HG02852 (cell line): ENCODE data around the gene CA12.

Experiments used
- ATAC-seq: cut with Tn5 transposase; IDR thresholded peaks from one replicate; pipeline ENCODE4 v1.9.1; 2021; ENCODE audit warnings: mild to moderate bottlenecking, moderate library complexity; ENCODE audit not compliant: unreplicated experiment

Gene CA12

DNA sequence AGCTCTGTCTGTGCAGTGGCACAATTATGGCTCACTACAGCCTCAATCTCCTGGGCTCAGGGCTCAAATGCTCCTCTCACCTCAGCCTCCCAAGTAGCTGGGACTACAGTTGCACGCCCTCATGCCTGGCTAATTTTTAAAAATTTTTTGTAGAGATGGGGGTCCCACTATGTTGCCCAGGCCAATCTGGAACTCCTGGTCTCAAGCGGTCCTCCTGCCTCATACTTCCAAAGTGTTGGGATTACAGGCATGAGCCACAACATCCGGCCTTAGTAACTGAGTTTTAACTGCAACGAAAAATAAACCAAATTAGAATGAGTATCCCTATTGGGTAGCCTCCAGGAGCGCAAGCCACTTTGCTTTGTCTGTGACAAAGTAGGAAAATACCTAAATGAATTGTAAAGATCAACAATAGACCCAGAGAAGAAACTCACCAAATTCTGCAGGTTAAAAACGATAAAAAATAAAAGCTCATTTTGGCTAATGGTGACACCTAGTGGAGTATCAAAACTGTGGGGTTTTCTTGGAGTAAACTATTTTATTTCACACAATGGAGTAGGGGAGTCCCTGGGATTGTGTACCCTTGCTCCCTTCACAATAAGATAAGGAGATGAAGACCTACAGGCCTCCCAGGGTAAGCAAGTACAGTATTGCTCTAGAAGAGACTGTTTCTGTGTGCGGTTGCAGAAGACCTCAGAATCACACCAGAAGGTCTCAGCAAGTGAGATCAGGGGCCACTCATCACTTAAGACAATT is 21.0 kb upstream of the CA12 start:
- ATAC-seq: no peak

GRCh38 chr15:63401714-63402497 is 20.3 kb upstream of the CA12 start:
- ATAC-seq: no peak

DNA sequence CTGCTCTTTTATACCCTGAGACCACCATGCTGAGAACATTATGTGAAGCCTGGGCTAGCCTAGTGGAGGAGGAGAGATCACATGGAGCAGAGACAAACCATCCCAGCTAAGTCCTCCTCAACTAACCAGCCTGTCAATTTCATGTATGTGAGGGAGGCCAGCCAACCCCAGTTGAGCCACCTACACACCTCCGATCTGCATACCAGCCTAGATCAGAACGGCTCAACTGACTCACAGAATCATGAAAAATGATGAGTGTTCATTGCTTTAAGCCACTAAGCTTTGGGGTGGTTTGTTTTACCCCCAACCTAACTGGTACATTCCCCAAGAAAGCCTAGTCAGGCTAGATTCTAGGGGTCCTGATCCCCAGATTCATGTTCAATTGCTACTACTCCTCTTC is 19.4 kb upstream of the CA12 start:
- ATAC-seq: no peak

GRCh38 chr15:63398456-63398855 is 16.8 kb upstream of the CA12 start:
- no peak for ATAC-seq

GRCh38 chr15:63396152-63396928 is 14.7 kb upstream of the CA12 start:
- ATAC-seq: no peak

- no peak for ATAC-seq
These were observed 14.1 kb upstream of the CA12 start for GRCh38 chr15:63395730-63396151.

GRCh38 chr15:63392361-63393009 is 10.8 kb upstream of the CA12 start:
- no peak for ATAC-seq

DNA sequence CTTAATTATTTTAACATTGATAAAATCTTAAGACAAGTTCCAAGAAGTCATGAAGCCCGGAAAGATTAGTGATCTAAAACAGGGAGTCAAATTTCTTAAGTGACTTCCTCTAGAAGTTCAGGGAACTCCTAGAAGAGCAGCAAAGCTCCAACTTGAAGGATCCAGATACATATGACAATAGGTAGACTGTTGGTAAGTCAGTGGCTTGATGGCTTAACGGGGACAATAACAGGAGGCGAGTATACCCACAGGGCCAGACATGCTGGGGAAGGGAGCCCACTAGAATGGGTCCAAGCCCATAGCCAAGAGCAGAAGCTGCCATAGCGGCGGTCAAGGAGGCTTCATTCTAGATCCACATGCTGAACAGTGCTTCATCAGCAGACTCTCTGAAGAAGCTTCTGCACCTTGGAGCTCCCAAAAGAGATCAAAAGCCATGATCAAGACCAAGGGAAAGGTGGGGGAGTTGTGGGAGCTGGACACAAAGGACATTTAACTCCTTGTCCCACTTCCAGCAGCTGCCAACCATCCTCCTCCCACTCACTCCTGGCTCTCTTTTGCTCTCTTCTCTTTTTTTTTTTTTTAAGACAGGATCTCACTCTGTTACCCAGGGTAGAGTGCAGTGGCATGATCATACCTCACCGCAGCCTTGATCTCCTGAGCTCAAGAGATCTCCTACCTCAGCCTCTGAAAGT is 10.2 kb upstream of the CA12 start:
- ATAC-seq: no peak

- ATAC-seq: no peak
These were observed 9.0 kb upstream of the CA12 start for GRCh38 chr15:63390689-63391088.

DNA sequence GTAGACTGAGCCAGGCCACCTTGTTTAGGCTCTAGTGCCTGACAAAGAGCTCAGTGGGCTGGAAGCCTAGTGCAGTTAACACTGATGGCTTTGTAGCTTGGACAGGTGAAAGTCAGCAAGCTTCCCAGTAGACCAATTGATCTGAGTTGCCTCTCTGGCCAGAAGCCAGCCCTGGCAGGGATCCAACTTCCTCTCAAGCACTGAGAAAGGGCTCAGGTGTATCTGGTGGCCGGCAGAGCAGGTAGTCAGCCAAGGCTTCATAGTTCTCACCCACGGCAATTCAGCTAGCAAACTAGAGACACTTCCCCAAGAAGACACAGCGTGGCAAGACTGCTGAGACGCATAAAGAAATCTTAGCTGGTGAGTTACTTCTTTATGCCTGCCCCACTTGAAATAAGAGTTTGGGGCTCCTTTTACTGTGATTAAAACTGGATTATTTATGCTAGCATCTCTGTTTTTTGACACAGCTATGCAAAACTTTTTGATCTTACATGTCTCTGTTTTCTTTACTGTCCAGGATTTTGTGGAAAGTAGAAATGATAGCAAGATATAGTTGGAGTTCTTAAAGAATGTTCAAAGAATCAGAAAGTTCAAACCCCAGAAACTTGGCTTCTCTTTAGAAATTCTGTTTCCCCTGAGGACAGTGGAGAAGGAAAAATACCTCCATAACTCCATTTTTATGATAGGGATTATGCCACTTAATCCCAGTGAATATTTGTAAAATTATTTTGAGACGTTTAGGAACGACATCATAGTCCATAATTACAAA is 8.4 kb upstream of the CA12 start:
- no peak for ATAC-seq

DNA sequence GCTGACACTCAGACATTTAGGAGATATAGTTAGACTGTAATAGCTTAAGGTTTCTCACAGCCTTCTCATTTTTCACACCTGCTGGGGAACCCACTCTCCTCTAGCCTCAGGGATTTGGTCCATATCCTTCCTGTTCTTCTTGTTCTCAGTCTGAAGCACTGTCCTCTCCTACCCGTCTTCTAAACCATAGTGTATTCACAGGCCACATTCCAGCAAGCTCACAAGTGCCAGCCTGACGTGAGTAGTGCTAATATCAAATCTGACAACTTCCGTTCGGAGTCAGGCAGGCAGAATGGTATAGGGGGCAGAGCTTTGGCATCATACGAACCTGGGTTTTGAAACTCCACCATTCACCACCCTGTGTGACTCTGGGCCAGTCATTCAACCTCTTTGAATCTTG is 6.9 kb upstream of the CA12 start:
- ATAC-seq: no peak

DNA sequence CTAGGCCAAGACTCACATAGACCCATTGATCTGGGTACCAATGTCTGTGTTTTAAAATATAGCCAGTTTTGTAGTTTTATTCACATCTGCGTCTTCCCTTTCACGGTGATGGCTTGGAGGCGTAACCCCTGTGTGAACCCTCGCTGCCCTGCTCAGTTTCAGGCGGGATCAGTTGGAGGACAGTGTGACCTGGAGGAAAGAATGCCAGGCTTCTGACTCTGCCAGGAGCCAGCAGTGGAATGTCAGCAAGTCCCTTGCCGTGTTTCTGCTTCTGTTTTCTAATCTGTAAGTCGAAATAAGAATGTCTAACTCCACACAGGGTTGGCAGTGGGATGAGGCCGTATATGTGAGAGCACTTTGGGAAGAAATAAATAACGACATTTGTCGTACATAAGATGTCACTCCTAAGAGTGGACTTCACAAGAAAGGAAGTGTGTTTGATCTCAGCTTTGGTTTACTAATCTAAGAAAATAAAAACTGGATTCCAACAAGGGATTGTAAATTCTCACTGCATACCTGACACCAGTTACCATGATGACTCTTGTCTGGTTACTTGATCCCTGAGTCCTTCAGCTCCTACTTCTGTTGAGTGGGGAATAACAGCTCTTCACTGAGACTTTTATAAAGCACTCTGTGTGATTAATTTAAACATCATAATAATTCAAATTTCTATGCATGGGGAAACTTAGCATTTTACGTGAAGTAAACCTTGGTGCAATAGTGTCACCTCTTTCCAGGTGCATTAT is 6.3 kb upstream of the CA12 start:
- ATAC-seq: no peak

DNA sequence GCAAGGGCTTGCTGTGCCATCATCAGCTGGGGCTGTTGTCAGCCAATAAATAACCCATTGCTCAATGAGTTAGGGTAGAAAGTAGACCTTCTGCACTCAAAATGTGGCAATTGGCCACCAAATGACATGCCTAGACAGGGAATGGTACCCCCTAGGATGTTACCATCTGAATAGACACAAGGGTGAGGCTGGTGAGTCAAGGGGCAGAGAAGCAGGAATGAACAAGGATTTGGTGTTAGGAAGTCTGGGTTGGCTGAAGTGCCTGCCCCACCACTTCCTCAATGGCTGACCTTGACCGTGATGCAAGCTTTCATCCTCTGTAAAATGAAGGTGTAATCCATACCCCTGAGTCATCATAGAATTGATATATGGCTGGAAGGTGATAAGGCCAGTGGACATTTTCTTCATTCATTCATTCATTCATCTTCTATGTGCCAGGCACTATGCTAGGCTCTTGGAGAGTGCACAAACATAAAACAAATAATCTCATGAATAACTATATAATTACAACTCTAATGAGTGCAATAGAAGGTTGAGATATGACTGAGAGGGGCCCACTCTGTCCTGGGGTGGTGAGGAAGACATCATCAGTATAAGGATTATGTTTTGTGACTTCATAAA is 4.4 kb upstream of the CA12 start:
- no peak for ATAC-seq

GRCh38 chr15:63384906-63385305 is 3.3 kb upstream of the CA12 start:
- no peak for ATAC-seq

- no peak for ATAC-seq
These were observed 1.5 kb upstream of the CA12 start for GRCh38 chr15:63382966-63383710.

DNA sequence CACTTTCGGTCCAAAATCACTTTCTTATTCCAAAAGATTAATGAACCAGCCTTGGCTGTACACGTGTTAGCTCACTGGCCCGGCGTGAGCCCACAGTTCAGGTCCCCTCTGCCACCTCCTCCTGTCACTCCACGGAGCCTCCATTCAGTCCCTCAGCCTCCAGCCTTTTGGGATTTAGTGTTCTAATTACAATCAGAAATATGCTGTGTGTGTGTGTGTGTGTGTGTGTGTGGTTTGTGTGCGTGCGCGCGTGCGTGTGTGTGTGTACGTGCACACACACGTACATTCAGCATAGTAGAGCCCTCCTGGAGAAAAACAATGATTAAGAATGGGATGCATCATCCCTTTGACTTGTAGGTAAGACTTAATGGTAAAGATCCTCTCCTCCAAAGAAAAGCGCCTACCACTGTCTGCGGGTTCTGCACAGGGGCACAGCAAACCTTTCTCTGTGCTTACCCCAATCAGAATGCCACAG is 801 bp downstream of the CA12 start:
- ATAC-seq: no peak

- ATAC-seq: no peak
These were observed 1.4 kb downstream of the CA12 start for GRCh38 chr15:63380151-63380807.
